ENCODE results near the gene SATL1.

Gene SATL1

DNA sequence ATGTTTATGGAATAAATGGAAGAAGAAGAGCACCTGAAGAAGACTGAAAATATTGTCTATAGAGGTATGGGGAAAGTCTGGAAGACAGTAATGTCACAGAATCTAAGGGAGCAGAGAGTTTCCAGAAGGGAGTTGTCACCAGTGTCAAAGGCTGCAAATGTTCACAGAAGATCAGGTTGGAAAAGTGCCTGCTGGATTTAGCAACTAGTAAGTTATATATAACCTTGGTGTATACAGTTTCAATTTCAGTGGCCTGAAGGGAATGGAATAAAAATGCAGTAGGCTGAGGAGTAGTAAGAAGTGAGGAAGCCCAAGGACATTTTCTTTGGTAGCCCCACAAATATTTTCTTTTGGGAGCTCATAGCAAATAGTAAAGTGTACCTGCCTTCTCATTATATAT lies 107.2 kb downstream of the SATL1 start:
- TF ChIP-seq, protein P1, sequence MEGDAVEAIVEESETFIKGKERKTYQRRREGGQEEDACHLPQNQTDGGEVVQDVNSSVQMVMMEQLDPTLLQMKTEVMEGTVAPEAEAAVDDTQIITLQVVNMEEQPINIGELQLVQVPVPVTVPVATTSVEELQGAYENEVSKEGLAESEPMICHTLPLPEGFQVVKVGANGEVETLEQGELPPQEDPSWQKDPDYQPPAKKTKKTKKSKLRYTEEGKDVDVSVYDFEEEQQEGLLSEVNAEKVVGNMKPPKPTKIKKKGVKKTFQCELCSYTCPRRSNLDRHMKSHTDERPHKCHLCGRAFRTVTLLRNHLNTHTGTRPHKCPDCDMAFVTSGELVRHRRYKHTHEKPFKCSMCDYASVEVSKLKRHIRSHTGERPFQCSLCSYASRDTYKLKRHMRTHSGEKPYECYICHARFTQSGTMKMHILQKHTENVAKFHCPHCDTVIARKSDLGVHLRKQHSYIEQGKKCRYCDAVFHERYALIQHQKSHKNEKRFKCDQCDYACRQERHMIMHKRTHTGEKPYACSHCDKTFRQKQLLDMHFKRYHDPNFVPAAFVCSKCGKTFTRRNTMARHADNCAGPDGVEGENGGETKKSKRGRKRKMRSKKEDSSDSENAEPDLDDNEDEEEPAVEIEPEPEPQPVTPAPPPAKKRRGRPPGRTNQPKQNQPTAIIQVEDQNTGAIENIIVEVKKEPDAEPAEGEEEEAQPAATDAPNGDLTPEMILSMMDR (IDR thresholded peaks at IDR 0.05): no peak

DNA sequence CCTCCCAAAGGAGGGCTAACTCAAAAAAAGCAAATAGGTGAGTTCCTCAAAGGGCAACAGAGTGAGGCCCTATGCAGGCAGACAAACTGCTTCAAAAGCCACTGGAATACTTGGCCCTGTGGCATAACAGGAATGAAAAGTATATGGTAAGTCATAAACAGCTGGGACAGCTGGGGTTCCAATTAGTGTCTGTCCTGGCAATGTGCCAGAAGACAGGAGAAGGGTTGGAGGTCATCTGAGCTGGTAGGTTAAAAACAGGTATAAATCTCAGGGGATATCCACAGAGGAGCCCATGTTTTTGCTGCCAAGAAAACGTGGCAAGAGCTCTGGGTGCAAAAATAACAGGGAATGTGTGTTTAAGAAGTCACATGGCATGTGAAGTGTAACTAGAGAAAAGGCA lies 128.3 kb downstream of the SATL1 start:
- no peak for DNase-seq (ENCODE audit: low spot score)
- TF ChIP-seq, protein P1 (IDR thresholded peaks at IDR 0.05): no peak
- H3K4me3 ChIP-seq: no peak overlapping the region
- H3K27ac ChIP-seq: no peak overlapping the region

More for the DNA sequence above, 107.2 kb downstream of the SATL1 start:
- Histone ChIP-seq H3K27ac (no peak overlapping the region), H3K4me3 (no peak overlapping the region)
- no peak for DNase-seq (ENCODE audit: low spot score)

DNA sequence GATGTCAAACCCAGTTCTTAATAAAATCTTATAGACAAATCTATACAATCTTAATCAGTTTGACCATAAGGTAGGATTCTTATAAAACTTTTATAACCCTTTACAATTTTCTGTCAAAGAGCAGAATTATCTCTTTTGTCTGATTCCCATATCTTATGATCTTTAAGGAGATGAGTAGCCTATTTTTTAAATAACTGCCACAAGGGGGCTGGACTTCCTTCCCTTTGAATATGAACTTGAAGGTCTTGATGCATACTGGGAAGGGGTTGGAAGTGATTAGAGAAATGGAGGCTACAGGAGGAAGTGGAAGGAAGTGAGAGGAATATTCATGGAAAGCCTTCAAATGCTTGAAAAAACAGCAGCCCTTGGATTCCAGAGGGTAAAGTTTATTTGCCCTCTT lies 128.8 kb downstream of the SATL1 start:
- TF ChIP-seq, protein P1 (IDR thresholded peaks at IDR 0.05): no peak
- no peak for DNase-seq (ENCODE audit: low spot score)
- Histone ChIP-seq H3K27ac (no peak overlapping the region), H3K4me3 (no peak overlapping the region)

DNA sequence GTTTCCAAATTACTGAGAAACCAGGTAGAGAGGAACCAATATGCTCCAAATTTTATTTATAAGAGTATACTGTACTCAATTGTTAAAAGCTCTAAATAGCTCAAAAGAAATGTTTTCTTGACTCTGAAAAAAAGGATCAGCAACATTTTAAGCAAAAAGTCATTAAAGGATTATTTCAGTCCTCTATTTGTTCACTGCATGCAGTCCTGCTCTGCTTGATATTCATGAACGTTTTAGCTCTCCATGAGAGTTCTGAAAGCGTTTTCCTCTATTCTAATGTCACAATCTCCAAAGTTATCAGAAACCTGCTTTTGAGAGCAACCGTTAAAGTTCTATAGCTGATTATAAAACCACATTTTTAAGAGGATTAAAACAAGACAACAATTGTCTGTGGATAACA lies 129.4 kb downstream of the SATL1 start:
- TF ChIP-seq, protein P1 (IDR thresholded peaks at IDR 0.05): no peak
- Histone ChIP-seq H3K4me3 (no peak overlapping the region), H3K27ac (no peak overlapping the region)
- no peak for DNase-seq (ENCODE audit: low spot score)

DNA sequence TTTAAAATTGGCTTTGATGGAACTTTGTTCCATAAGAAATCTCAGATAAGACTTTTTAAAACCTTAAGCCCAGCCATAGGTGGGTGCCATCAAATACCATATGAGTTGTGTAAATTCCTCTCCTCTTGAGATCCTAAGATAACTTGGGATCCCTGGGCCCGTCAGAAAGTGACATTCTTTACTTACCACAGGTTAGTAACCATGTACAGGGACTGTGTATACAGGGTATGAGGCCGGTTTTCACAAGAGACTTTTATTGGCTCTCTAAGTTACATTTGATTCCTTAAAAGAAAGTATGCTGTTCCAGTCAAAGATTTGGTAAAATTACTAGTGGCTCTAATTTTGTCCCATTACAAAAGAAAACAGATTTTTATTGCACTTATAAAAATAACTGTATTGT lies 129.8 kb downstream of the SATL1 start:
- Histone ChIP-seq H3K4me3 (no peak overlapping the region), H3K27ac (no peak overlapping the region)
- DNase-seq (ENCODE audit: low spot score): no peak
- TF ChIP-seq, protein P1 (IDR thresholded peaks at IDR 0.05): no peak

DNA sequence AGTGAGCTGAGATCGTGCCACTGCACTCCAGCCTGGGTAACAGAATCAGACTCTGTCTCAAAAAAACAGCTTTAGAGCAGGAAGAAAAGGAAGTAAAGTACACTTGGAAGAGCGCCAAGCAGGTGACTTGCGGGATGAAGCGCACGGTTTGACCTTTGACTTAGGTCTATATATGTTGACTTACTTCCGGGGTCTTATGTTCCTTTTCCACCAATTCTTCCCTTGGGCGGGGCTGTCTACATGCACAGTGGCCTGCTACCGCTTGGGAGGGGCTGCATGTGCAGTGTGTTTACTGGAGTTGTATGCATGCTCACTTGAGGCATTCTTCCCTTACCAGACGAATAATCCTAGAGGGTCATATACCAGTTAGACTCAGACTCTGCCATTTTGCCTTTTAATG lies 131.3 kb downstream of the SATL1 start:
- no peak for DNase-seq (ENCODE audit: low spot score)
- TF ChIP-seq, protein P1 (IDR thresholded peaks at IDR 0.05): no peak
- Histone ChIP-seq H3K27ac (no peak overlapping the region), H3K4me3 (no peak overlapping the region)

DNA sequence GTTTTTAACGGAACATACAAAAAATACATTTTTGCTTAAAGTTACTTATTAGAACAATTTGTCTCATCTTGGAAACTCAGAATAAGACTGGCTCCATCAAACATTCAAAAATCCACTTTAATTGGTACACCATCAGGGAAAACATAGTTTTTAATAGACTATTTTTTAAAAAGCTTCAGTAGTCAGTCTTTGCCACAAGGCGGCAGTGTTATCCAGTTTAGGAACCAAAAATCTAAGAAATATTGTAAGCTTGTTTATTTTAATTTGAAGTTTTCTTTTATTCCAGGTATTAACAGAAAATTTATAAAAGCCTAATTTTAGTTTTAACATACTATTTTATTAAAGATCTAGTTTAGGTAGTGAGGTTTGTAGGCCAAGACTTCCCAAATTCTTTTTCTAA lies 132.2 kb downstream of the SATL1 start:
- no peak overlapping the region for H3K4me3 ChIP-seq
- TF ChIP-seq, protein P1 (IDR thresholded peaks at IDR 0.05): peak; percentile 43
- H3K27ac ChIP-seq: no peak overlapping the region
- no peak for DNase-seq (ENCODE audit: low spot score)
